PC-9 (cell line): ENCODE data around the gene LAMA5. TPM values are rescaled to one million over a fixed set of nuclear protein-coding genes. Genes with fewer than 3 reads are reported as not detected.

ENCODE experiments used
- BruUV-seq: library from RNA; stranded (reverse); fragments of 400-500 nt; replicated peaks from 2 replicates; lab custom pipeline; 2021; lab: Mats Ljungman, UMichigan
- CTCF ChIA-PET: fragments of 300-600 bp; sonication (Branson Sonifier 250); formaldehyde crosslinking; loops from one replicate; lab custom pipeline; 2022; ENCODE audit warnings: antibody characterized with exemption; lab: Charles Lee
- POLR2A ChIA-PET: fragments of 300-600 bp; sonication (Branson Sonifier 250); formaldehyde crosslinking; loops from one replicate; lab custom pipeline; 2022; ENCODE audit warnings: antibody characterized with exemption; ENCODE audit not compliant: unreplicated experiment; lab: Charles Lee
- DNase-seq, 2 experiments: peaks; one replicate each; pipeline versions ENCODE4 v3.0.0 to v3.0.0-alpha.2; 2015 to 2022; ENCODE audit warnings: mixed read lengths in 1 of 2
- H2AFZ ChIP-seq: fragments of 200-600 bp; sonication (generic); 2 replicates; pipeline ENCODE4 v1.8.1; 2017; ENCODE audit warnings: antibody characterized with exemption
- H3F3A ChIP-seq: fragments of 200-600 bp; sonication (generic); 2 replicates; pipeline ENCODE4 v1.8.1; 2017; ENCODE audit warnings: antibody characterized with exemption, mild to moderate bottlenecking, low read depth; ENCODE audit not compliant: insufficient read depth
- H3K27ac ChIP-seq: fragments of 200-600 bp; sonication (generic); 2 replicates; pipeline ENCODE4 v1.6.1; 2016; ENCODE audit warnings: mixed run types
- H3K27me3 ChIP-seq: fragments of 200-600 bp; sonication (generic); 2 replicates; pipeline ENCODE4 v1.6.1; 2016; ENCODE audit warnings: low read depth, mixed run types; ENCODE audit not compliant: insufficient read depth
- H3K36me3 ChIP-seq: fragments of 200-600 bp; sonication (generic); 2 replicates; pipeline ENCODE4 v1.6.1; 2016; ENCODE audit warnings: low read depth, mixed run types
- H3K4me1 ChIP-seq: fragments of 200-600 bp; sonication (generic); replicated peaks from 2 replicates; pipeline ENCODE4 v1.6.1; 2016; ENCODE audit warnings: mixed run types; ENCODE audit not compliant: insufficient read depth
- H3K4me2 ChIP-seq: fragments of 200-600 bp; sonication (generic); 2 replicates; pipeline ENCODE4 v1.6.1; 2017; ENCODE audit warnings: mixed run types
- H3K4me3 ChIP-seq: fragments of 200-600 bp; sonication (generic); 2 replicates; pipeline ENCODE4 v1.6.1; 2016; ENCODE audit warnings: mixed run types
- H3K79me2 ChIP-seq: fragments of 200-600 bp; sonication (generic); 2 replicates; pipeline ENCODE4 v1.6.1; 2017; ENCODE audit warnings: low read depth, mixed run types
- H3K9me2 ChIP-seq: fragments of 200-600 bp; sonication (generic); 2 replicates; pipeline ENCODE4 v1.8.1; 2017; ENCODE audit warnings: mild to moderate bottlenecking; ENCODE audit not compliant: insufficient read depth
- H3K9me3 ChIP-seq: fragments of 200-600 bp; sonication (generic); 2 replicates; pipeline ENCODE4 v1.8.1; 2016; ENCODE audit warnings: low read depth; ENCODE audit not compliant: insufficient read depth
- H4K20me1 ChIP-seq: fragments of 200-600 bp; sonication (generic); 2 replicates; pipeline ENCODE4 v1.8.1; 2017; ENCODE audit not compliant: insufficient read depth
- CTCF ChIP-seq: fragments of 200-600 bp; sonication (generic); conservative IDR thresholded peaks from 2 replicates; pipeline ENCODE4 v1.6.1; 2017; ENCODE audit warnings: mixed run types, antibody characterized with exemption, mild to moderate bottlenecking, moderate library complexity
- EZH2 ChIP-seq: fragments of 200-600 bp; sonication (generic); IDR thresholded peaks from 2 replicates; pipeline ENCODE4 v1.8.0; 2017; ENCODE audit warnings: antibody characterized with exemption, low read depth
- intact Hi-C: fragments of 100-400 bp; cut with micrococcal nuclease; formaldehyde crosslinking; loops from one replicate; pipeline ENCODE4 v1.10.0; 2022; ENCODE audit not compliant: unreplicated experiment
- total RNA-seq: library from RNA; stranded (reverse); gene quantifications from 2 replicates; pipeline ENCODE4 v1.2.3, GENCODE V29; 2021

LAMA5 gene
- total RNA-seq, 1 experiment from 2014 or later, result 700 TPM

- no TSS peak for BruUV-seq
- Histone ChIP-seq H3K9me3 (no peaks in the 10 kb centered on the region), H3K4me3 (no peak overlapping the region), H3K9me2 (no peaks in the 10 kb centered on the region), H3K36me3 (peaks cover 10% of the 10 kb centered on the region; the same call in 1 of the 2 replicates), H3K4me2 (no peak overlapping the region), H3F3A (peaks cover 20% of the 10 kb centered on the region; the same call in 1 of the 2 replicates), H3K79me2 (no peaks in the 10 kb centered on the region), H3K27ac (no peak overlapping the region), H3K4me1 (no peaks in the 10 kb centered on the region), H4K20me1 (peaks cover 18% of the 10 kb centered on the region; the same call in 1 of the 2 replicates), H2AFZ (no peak overlapping the region), H3K27me3 (no peaks in the 10 kb centered on the region)
- no peak for DNase-seq
- CTCF ChIA-PET, result no interaction called here
- POLR2A ChIA-PET, result no interaction called here
- intact Hi-C loops, result no loop called here
- TF ChIP-seq CTCF (no peak), EZH2 (no peak)
These were observed 77.2 kb downstream of the LAMA5 start for GRCh38 chr20:62289898-62290297.

GRCh38 chr20:62289131-62289530 lies 78.0 kb downstream of the LAMA5 start:
- Histone ChIP-seq H3K4me3 (no peak overlapping the region), H3K27ac (no peak overlapping the region), H2AFZ (no peak overlapping the region), H3K79me2 (no peaks in the 10 kb centered on the region), H4K20me1 (peaks cover 18% of the 10 kb centered on the region; the same call in 1 of the 2 replicates), H3F3A (peaks cover 16% of the 10 kb centered on the region; the same call in 1 of the 2 replicates), H3K36me3 (peaks cover 12% of the 10 kb centered on the region; the same call in 1 of the 2 replicates), H3K4me1 (no peaks in the 10 kb centered on the region), H3K4me2 (no peak overlapping the region), H3K9me3 (no peaks in the 10 kb centered on the region), H3K9me2 (no peaks in the 10 kb centered on the region), H3K27me3 (no peaks in the 10 kb centered on the region)
- ChIA-PET CTCF (no interaction called here), POLR2A (interaction anchor here (0.7 kb wide), 1 partner anchor 535 kb away, joined by 3 read pairs; no protein-coding TSS in a partner anchor)
- TF ChIP-seq CTCF (no peak), EZH2 (no peak)
- intact Hi-C loops, result no loop called here
- DNase-seq, result no peak
- BruUV-seq, result no TSS peak

GRCh38 chr20:62288535-62289105 lies 78.5 kb downstream of the LAMA5 start:
- no peak overlapping the region for H2AFZ ChIP-seq
- intact Hi-C loops, result no loop called here
- ChIA-PET CTCF (no interaction called here), POLR2A (interaction anchor here (0.7 kb wide), 1 partner anchor 536 kb away, joined by 3 read pairs; no protein-coding TSS in a partner anchor)
- H3K9me3 ChIP-seq, result no peaks in the 10 kb centered on the region
- no peak for DNase-seq
- H3K4me3 ChIP-seq, result no peak overlapping the region
- no peaks in the 10 kb centered on the region for H3K9me2 ChIP-seq
- H3K27ac ChIP-seq, result no peak overlapping the region
- H3K4me2 ChIP-seq, result no peak overlapping the region
- BruUV-seq, result no TSS peak
- H3K27me3 ChIP-seq, result no peaks in the 10 kb centered on the region
- TF ChIP-seq CTCF, result no peak
- no peak for TF ChIP-seq EZH2
- peaks cover 12% of the 10 kb centered on the region; the same call in 1 of the 2 replicates for H3K36me3 ChIP-seq
- H4K20me1 ChIP-seq, result peaks cover 20% of the 10 kb centered on the region; the same call in 1 of the 2 replicates
- no peaks in the 10 kb centered on the region for H3K4me1 ChIP-seq
- no peaks in the 10 kb centered on the region for H3K79me2 ChIP-seq
- H3F3A ChIP-seq, result peaks cover 12% of the 10 kb centered on the region; the same call in 1 of the 2 replicates
